NT2/D1 (cell line): Measurements from ENCODE around the gene GAL3ST3.

Experiments used
- YY1 ChIP-seq: IDR thresholded peaks from 2 replicates; pipeline ENCODE4 v1.6.1; 2011; ENCODE audit not compliant: insufficient read length, insufficient read depth
- ZNF274 ChIP-seq: IDR thresholded peaks from 2 replicates; pipeline ENCODE4 v1.6.1; 2011; ENCODE audit warnings: mild to moderate bottlenecking, low read depth, low read length

DNA sequence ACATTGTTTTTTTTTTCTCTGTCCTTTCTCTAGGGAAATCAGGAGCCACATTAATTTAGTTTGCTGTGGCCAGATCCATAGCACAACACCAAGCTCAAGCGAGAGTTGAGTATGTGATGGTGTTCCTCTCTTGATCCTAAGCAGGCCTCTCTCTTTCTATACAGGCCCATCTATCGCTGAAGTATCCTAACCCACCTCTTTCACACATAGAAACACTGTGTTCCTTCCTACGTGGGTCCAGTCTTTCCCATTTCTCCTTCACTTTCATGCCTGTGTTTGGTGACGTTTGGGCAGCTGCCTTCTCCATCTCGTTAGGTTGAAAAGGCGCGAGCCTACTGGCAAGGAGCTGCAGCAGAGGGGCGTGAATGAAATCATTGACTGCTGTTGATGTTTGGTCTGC, 23.6 kb upstream of the GAL3ST3 start:
- TF ChIP-seq YY1, result no peak
- no peak for TF ChIP-seq ZNF274
